Cardiac muscle cell (in vitro differentiated cells and primary cell): ENCODE data around the gene DTHD1. TPM values are rescaled to one million over a fixed set of nuclear protein-coding genes. Genes with fewer than 3 reads are reported as not detected.

Experiments used
- DNase-seq, 2 donors: peaks; one replicate each; pipeline versions ENCODE4 v3.0.0 to v3.0.0-alpha.2; 2010 to 2017; ENCODE audit warnings: low read depth in 1 of 2, low spot score in 1 of 2
- H3K27ac ChIP-seq: fragments of 200-600 bp; sonication (generic); 2 replicates; pipeline ENCODE4 v1.5.1; 2016
- H3K27me3 ChIP-seq: fragments of 200-600 bp; sonication (generic); 2 replicates; pipeline ENCODE4 v1.6.0; 2016; ENCODE audit warnings: control low read depth
- H3K36me3 ChIP-seq: fragments of 200-600 bp; sonication (generic); 2 replicates; pipeline ENCODE4 v1.5.1; 2016; ENCODE audit warnings: control low read depth
- H3K4me1 ChIP-seq: fragments of 200-600 bp; sonication (generic); 2 replicates; pipeline ENCODE4 v1.8.1; 2017; ENCODE audit warnings: low read depth, mild to moderate bottlenecking, mixed run types
- H3K4me3 ChIP-seq: fragments of 200-600 bp; sonication (generic); 2 replicates; pipeline ENCODE4 v1.5.1; 2016; ENCODE audit warnings: mild to moderate bottlenecking
- H3K9me3 ChIP-seq: fragments of 200-600 bp; sonication (generic); 2 replicates; pipeline ENCODE4 v1.5.1; 2017; ENCODE audit warnings: low read depth, mild to moderate bottlenecking, control low read depth
- polyA plus RNA-seq: library from polyadenylated mRNA; unstranded; fragments of >200 nt; fragmentation: Nextera tagmentation; extraction: Ambion mirVana; gene quantifications from 2 replicates; pipeline ENCODE4 v1.2.1, GENCODE V29; 2016
- total RNA-seq: library from RNA; depleted of rRNA; stranded (reverse); fragments of >200 nt; gene quantifications from 2 replicates; pipeline ENCODE4 v1.2.3, GENCODE V29; 2016
- TF ChIP-seq, protein P1 (sequence below): IDR thresholded peaks from 2 replicates; pipeline ENCODE4 v1.5.1; 2012; ENCODE audit warnings: low read depth, mild to moderate bottlenecking, low read length

The DTHD1 gene
- total and polyA plus RNA-seq, 2 experiments from 2014 or later: not detected

DNA sequence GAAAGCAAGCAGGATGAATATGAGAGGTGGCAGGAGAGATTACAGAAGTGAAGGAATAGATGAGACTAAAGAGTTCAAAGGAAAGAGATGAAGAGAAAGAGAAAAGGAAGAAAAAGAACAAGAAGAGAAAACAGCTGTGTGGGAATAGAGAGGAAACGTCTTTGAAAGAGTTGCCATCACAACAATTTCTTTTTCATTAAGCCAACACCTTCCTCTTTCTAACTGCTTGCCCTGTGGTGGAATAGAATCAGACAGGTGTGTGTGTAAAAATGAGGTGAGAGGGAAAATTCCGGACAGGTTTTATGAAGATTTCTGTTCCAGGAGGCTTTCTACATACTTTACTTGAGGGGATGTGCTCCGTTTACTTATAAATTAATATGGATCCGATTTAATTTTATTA lies 28.8 kb downstream of the DTHD1 start:
- Histone ChIP-seq H3K4me3 (no peak overlapping the region), H3K9me3 (no peaks in the 10 kb centered on the region), H3K27me3 (no peaks in the 10 kb centered on the region), H3K4me1 (no peaks in the 10 kb centered on the region), H3K27ac (no peak overlapping the region), H3K36me3 (no peaks in the 10 kb centered on the region)
- DNase-seq: no peak
- TF ChIP-seq, protein P1, sequence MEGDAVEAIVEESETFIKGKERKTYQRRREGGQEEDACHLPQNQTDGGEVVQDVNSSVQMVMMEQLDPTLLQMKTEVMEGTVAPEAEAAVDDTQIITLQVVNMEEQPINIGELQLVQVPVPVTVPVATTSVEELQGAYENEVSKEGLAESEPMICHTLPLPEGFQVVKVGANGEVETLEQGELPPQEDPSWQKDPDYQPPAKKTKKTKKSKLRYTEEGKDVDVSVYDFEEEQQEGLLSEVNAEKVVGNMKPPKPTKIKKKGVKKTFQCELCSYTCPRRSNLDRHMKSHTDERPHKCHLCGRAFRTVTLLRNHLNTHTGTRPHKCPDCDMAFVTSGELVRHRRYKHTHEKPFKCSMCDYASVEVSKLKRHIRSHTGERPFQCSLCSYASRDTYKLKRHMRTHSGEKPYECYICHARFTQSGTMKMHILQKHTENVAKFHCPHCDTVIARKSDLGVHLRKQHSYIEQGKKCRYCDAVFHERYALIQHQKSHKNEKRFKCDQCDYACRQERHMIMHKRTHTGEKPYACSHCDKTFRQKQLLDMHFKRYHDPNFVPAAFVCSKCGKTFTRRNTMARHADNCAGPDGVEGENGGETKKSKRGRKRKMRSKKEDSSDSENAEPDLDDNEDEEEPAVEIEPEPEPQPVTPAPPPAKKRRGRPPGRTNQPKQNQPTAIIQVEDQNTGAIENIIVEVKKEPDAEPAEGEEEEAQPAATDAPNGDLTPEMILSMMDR: no peak

DNA sequence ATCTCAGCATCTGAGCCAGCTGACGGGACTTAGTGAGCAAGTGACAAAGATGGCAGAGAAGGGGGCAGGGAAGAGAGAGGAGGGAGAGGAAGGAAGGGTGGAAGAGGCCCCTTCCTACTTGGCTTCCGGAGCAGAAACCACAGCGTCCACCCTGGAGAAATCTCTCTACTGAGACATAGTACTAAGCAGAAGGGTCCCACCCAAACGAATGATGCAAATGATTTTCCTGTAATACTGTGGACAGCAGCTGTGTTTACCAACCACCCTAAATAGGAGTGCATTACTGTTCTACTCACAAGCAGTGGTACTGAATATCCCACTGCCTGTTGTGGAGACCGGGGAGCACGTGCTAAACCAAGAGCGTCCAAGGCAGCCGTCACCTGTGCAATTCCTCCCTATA lies 29.4 kb downstream of the DTHD1 start:
- H3K9me3 ChIP-seq: no peaks in the 10 kb centered on the region
- no peaks in the 10 kb centered on the region for H3K4me1 ChIP-seq
- H3K4me3 ChIP-seq: no peak overlapping the region
- DNase-seq: no peak
- no peaks in the 10 kb centered on the region for H3K27me3 ChIP-seq
- H3K36me3 ChIP-seq: no peaks in the 10 kb centered on the region
- TF ChIP-seq, protein P1: no peak
- no peak overlapping the region for H3K27ac ChIP-seq

DNA sequence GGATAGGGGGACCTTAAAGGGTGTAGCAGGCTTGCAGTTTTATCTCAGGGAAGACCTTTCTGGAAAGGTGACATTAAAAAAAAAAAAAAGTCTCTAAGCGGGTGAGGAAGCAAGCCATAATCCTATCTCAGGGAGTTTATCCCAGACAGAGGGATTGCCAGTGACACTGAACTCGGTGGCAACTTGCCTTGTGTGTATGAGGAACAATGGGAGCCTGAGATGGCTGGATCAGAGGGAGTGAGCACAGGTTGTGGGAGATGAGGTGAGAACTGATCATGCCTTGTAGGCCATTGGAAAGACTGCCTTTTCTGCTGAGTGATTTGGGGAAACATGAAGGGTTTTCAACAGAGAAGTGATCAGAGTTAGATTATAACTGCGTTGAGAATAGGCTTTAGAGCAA lies 31.1 kb downstream of the DTHD1 start:
- Histone ChIP-seq H3K4me1 (no peaks in the 10 kb centered on the region), H3K4me3 (no peak overlapping the region), H3K36me3 (no peaks in the 10 kb centered on the region), H3K9me3 (no peaks in the 10 kb centered on the region), H3K27ac (no peak overlapping the region), H3K27me3 (no peaks in the 10 kb centered on the region)
- DNase-seq: no peak
- TF ChIP-seq, protein P1: no peak

DNA sequence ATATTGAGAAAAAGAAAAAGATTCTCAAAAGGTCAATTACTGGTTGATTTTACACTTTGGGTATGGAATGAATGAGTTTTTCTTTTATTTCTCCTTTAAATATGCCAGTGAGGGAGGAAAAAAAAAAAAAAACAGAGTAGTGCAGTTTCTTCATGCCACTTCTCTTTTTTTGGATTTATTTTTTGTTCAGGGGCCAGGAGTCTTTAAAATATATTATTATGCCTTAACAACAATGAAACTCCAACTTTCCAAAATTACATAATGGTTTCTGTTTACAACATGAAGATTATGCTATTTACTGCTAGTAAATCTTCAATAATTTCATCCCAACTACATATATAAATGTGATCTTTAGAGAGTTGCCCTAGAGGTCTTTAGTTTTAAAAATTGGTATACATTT lies 31.9 kb downstream of the DTHD1 start:
- TF ChIP-seq, protein P1: no peak
- Histone ChIP-seq H3K27ac (no peak overlapping the region), H3K36me3 (no peaks in the 10 kb centered on the region), H3K9me3 (no peaks in the 10 kb centered on the region), H3K27me3 (no peaks in the 10 kb centered on the region), H3K4me3 (no peak overlapping the region), H3K4me1 (no peaks in the 10 kb centered on the region)
- DNase-seq: no peak

DNA sequence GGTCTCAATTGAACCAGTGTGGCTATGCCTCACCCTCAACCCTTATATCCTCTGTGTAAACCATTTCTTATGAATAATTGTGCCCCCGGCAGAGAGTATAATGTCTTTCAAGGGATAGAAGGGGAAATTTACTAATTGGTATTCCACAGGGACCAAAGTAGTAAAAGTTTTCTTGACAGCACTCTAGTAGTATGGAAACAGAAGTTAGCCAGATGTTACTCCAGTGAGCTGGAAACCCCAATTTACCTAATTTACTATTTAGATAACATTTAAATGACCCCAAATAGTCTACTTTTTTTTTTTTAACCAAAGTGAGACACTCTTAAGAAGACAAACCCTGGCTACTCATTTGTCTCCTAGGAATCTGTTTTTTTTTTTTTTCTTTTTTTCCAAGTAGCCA lies 32.3 kb downstream of the DTHD1 start:
- H3K27ac ChIP-seq: no peak overlapping the region
- H3K27me3 ChIP-seq: no peaks in the 10 kb centered on the region
- no peaks in the 10 kb centered on the region for H3K4me1 ChIP-seq
- TF ChIP-seq, protein P1: no peak
- no peak overlapping the region for H3K4me3 ChIP-seq
- no peaks in the 10 kb centered on the region for H3K9me3 ChIP-seq
- DNase-seq: no peak
- no peaks in the 10 kb centered on the region for H3K36me3 ChIP-seq

DNA sequence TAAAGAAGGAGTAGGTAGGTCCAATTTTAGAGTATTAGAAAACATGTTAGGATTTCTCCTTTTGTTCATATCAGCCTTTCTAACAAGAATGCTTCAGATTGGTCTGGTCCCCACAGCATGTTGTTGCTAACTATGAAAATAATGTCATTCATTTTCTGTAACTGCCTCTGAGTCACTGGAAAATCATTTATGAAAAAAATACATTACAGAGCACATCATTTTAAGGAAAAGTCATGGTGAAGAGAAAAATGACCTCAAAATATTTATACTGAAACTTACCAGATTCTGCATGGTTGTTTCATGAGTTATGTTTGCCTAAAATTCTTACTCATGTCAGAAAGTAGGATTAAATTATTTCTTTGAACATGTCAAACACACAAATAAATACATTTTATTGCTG lies 35.2 kb downstream of the DTHD1 start:
- H3K4me1 ChIP-seq: no peaks in the 10 kb centered on the region
- TF ChIP-seq, protein P1: no peak
- H3K9me3 ChIP-seq: no peaks in the 10 kb centered on the region
- H3K27ac ChIP-seq: no peak overlapping the region
- no peaks in the 10 kb centered on the region for H3K36me3 ChIP-seq
- no peak for DNase-seq
- H3K4me3 ChIP-seq: no peak overlapping the region
- no peaks in the 10 kb centered on the region for H3K27me3 ChIP-seq
